DND-41 (cell line): ENCODE measurements around the gene PGF.

Experiments used
- CTCF ChIP-seq: IDR thresholded peaks from 2 replicates; pipeline ENCODE4 v1.5.1; 2012; ENCODE audit warnings: borderline replicate concordance, low read length, moderate library complexity, mild to moderate bottlenecking; ENCODE audit not compliant: poor library complexity, severe bottlenecking; ENCODE audit errors: extremely low read depth
- EZH2 ChIP-seq: IDR thresholded peaks from 3 replicates; pipeline ENCODE4 v1.6.1; 2012; ENCODE audit warnings: borderline replicate concordance, low read depth, mild to moderate bottlenecking, moderate library complexity, low read length, inconsistent platforms; ENCODE audit not compliant: severe bottlenecking

- no peak for TF ChIP-seq CTCF
- no peak for TF ChIP-seq EZH2
Measured at GRCh38 chr14:74988993-74989392, 33.6 kb upstream of the PGF start.
